Left lung (tissue), 10 donors: ENCODE results near the gene LHFPL2. TPM values are rescaled to one million over a fixed set of nuclear protein-coding genes. Genes with fewer than 3 reads are reported as not detected.

Experiments
- ATAC-seq: fragments of 200-7000 bp; cut with Tn5 transposase; one replicate; pipeline ENCODE4 v1.9.1; 2020; ENCODE audit warnings: moderate library complexity
- DNase-seq, 4 donors: peaks; one replicate each; pipeline ENCODE4 v3.0.0-alpha.2; 2013 to 2020
- H3K27ac ChIP-seq, 2 donors: fragments of 200-600 bp; sonication (generic) in 1 of 2; one replicate each; pipeline versions ENCODE4 v1.5.0 to v1.8.0; 2020 to 2021
- H3K27me3 ChIP-seq, 2 donors: fragments of 200-600 bp; sonication (generic) in 1 of 2; one replicate each; pipeline versions ENCODE4 v1.5.0 to v1.8.0; 2020 to 2021
- H3K36me3 ChIP-seq, 2 donors: fragments of 200-600 bp; sonication (generic) in 1 of 2; one replicate each; pipeline versions ENCODE4 v1.5.0 to v1.8.0; 2020 to 2021
- H3K4me1 ChIP-seq, 2 donors: fragments of 200-600 bp; one replicate each; pipeline ENCODE4 v1.8.0; 2021
- H3K4me3 ChIP-seq, 2 donors: fragments of 200-600 bp; sonication (generic) in 1 of 2; one replicate each; pipeline versions ENCODE4 v1.5.0 to v1.8.0; 2020 to 2021; ENCODE audit warnings: mild to moderate bottlenecking in 1 of 2
- H3K9me3 ChIP-seq, 2 donors: fragments of 200-600 bp; sonication (generic) in 1 of 2; one replicate each; pipeline versions ENCODE4 v1.5.0 to v1.8.0; 2020 to 2021
- intact Hi-C, 2 donors: fragments of 100-400 bp; cut with DNase I; formaldehyde crosslinking; loops; one replicate each; pipeline versions ENCODE4 v1.11.2 to v1.14.2; 2022
- polyA plus RNA-seq, 6 donors: library from polyadenylated mRNA; unstranded; fragments of 120-200 nt; gene quantifications; one replicate each; pipeline ENCODE4 v1.2.1, GENCODE V29; 2013; ENCODE audit not compliant: insufficient read length in 6 of 6
- total RNA-seq, 2 donors: library from RNA; stranded (reverse); fragmentation: NEBNext Ultra II Directional; extraction: Animal tissue kit (Norgen Biotek cat#: 25700); gene quantifications; one replicate each; pipeline ENCODE4 v1.2.1, GENCODE V29; 2021
- TF ChIP-seq, protein P1 (sequence below), 2 donors: fragments of 200-600 bp; sonication (generic) in 1 of 2; IDR thresholded peaks; one replicate each; pipeline versions ENCODE4 v1.5.0 to v1.8.0; 2021; ENCODE audit warnings: antibody characterized with exemption in 2 of 2
- donor health status: DM: no; HTN: yes; CAD: no.
- donor health status: DM: no; HTN: no; CAD: no.

LHFPL2 gene
- total and polyA plus RNA-seq, 8 donors: 39.6 to 89.9 (median 48.9) TPM

DNA sequence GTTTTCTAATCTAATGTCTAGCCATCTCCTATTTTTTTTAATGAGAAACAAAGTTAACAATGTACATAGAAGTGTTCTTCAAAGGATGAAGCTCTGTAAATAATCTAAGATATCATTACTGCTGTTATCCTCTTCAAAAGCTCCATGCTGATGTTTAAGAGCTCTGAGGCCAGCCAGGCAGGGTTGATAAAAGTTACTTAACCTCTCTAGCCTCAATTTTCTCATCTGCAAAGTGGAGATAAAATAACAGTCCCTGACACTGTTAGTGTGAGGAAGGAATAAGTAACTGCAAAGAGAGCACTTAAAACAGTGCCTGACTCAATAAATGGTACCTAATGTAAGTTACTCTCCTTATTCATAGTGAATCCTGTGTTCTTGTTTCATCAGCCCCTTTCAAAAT lies 60.1 kb downstream of the LHFPL2 start:
- TF ChIP-seq, protein P1, sequence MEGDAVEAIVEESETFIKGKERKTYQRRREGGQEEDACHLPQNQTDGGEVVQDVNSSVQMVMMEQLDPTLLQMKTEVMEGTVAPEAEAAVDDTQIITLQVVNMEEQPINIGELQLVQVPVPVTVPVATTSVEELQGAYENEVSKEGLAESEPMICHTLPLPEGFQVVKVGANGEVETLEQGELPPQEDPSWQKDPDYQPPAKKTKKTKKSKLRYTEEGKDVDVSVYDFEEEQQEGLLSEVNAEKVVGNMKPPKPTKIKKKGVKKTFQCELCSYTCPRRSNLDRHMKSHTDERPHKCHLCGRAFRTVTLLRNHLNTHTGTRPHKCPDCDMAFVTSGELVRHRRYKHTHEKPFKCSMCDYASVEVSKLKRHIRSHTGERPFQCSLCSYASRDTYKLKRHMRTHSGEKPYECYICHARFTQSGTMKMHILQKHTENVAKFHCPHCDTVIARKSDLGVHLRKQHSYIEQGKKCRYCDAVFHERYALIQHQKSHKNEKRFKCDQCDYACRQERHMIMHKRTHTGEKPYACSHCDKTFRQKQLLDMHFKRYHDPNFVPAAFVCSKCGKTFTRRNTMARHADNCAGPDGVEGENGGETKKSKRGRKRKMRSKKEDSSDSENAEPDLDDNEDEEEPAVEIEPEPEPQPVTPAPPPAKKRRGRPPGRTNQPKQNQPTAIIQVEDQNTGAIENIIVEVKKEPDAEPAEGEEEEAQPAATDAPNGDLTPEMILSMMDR (IDR thresholded peaks at IDR 0.05): no peak
- no peaks in the 10 kb centered on the region for H3K36me3 ChIP-seq
- H3K4me1 ChIP-seq: peaks cover 10 to 50% of the 10 kb centered on the region in 2 donors
- H3K27ac ChIP-seq: peak overlapping the region in 1 of 2 donors; percentile 26
- intact Hi-C loops: no loop called here
- ATAC-seq (no peak), DNase-seq (no peak)
- no peaks in the 10 kb centered on the region for H3K27me3 ChIP-seq
- no peaks in the 10 kb centered on the region for H3K9me3 ChIP-seq
- no peak overlapping the region for H3K4me3 ChIP-seq

DNA sequence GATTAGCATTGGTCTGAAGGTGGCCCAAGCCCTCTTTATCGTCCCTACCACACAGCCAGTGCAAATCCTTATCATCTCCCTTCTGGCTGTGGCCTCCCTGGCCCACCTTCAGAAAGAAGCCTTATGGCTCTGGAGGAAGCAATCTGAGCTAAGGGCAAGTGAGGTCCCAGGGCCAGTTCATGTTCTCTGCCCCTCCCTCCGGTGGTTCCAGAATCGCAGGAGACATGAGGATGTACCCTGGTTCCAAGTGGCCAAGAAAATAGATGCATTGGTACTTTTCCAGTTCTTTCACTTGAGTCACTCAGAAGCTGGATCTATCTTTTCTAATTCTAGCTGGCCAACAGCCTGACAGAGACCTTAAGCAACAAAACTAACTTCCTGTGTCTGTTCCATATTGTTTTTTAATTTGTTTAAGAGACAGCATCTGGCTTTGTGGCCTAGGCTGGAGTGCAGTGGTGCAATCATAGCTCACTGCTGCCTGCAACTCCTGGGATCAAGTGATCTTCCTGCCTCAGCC lies 60.7 kb downstream of the LHFPL2 start:
- ATAC-seq (peak; percentile 34), DNase-seq (no peak)
- Histone ChIP-seq H3K4me3 (no peak overlapping the region), H3K27ac (peak overlapping the region in 1 of 2 donors; percentile 33), H3K27me3 (no peaks in the 10 kb centered on the region), H3K4me1 (peaks cover 10 to 43% of the 10 kb centered on the region in 2 donors), H3K36me3 (no peaks in the 10 kb centered on the region), H3K9me3 (no peaks in the 10 kb centered on the region)
- TF ChIP-seq, protein P1 (IDR thresholded peaks at IDR 0.05): no peak
- intact Hi-C loops: no loop called here

DNA sequence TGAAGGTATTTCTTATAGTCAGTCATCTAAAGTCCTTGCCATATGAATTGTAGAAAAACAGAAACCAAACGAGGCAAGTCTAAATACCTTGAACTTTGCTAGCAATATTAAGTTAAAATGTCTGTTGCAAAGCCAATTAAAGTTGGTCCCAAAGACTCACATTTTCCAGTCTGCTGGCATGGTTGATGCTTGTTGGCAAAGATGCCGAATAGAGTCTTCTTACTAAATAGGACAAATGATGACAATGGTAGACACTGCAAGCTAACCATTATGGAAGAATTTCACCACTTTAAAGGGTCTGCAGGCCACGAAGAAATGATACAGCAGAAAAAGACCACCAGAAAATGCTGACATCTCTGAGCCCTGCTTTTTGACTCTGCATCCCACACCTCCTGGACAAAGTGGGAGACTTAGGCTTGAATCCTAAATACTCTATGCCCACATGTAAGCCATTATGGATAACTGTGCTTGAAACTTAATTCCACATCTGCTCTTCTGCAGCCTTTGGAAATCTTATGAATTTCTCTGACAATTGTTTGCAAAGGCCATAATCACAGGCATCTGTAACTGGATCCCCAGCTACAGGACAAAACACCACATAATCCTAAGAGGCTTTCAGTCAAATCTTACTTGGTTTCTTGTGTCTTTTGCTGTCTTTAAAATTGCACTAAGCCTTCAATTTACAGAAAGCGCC lies 61.3 kb downstream of the LHFPL2 start:
- TF ChIP-seq, protein P1 (IDR thresholded peaks at IDR 0.05): no peak
- no peaks in the 10 kb centered on the region for H3K27me3 ChIP-seq
- H3K4me3 ChIP-seq: no peak overlapping the region
- peaks cover 10 to 39% of the 10 kb centered on the region in 2 donors for H3K4me1 ChIP-seq
- H3K9me3 ChIP-seq: no peaks in the 10 kb centered on the region
- DNase-seq (no peak), ATAC-seq (no peak)
- peak overlapping the region in 1 of 2 donors; percentile 33 for H3K27ac ChIP-seq
- H3K36me3 ChIP-seq: no peaks in the 10 kb centered on the region
- intact Hi-C loops: no loop called here

DNA sequence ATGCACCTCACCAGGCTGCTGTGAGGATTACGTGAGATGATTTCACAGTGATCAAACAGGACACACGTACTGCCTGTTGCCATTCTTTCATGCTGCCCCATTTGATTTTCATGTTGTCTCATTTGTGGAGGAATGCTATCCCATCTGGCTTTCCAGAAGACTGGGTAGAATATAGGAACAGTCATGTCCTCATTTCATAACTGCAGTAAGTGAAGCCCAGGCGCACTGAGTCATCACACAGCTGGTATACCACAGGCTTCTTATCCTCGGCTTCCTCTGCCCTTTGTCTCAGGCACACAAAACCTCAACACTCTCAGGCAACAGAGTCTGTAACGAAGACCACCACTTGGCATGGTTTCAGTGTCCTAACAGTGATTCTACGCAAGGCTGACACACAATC lies 62.3 kb downstream of the LHFPL2 start:
- Histone ChIP-seq H3K4me3 (no peak overlapping the region), H3K4me1 (peaks cover 8 to 30% of the 10 kb centered on the region in 2 donors), H3K9me3 (no peaks in the 10 kb centered on the region), H3K27ac (peak overlapping the region in 1 of 2 donors; percentile 18), H3K36me3 (no peaks in the 10 kb centered on the region), H3K27me3 (no peaks in the 10 kb centered on the region)
- ATAC-seq: peak; percentile 79
- DNase-seq: peak in 1 of 4 donors; percentile 54
- intact Hi-C loops: no loop called here
- TF ChIP-seq, protein P1 (IDR thresholded peaks at IDR 0.05): no peak

DNA sequence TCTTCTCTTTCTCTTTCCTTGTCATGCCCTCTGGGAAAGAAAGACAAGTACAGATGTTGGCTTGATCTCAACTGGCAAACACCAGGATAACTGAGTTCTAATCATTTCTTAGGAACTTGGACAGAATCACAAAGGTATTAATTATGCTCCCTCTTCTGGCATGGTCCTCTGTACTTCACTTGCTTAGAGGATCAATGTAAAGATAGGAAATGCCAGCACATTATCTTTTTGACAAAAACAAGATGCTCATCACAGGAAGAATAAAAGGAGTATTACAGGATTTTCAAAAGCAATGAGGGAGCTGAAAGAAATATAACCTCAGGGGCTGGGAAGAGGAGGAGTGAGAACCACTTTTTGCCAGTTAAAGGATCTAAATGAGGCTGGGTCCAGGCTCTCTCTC lies 70.6 kb downstream of the LHFPL2 start:
- no peaks in the 10 kb centered on the region for H3K9me3 ChIP-seq
- H3K4me1 ChIP-seq: peaks cover 0 to 9% of the 10 kb centered on the region in 2 donors
- no peak overlapping the region for H3K4me3 ChIP-seq
- intact Hi-C loops: no loop called here
- H3K36me3 ChIP-seq: no peaks in the 10 kb centered on the region
- peak overlapping the region in 1 of 2 donors; percentile 1 for H3K27ac ChIP-seq
- no peaks in the 10 kb centered on the region for H3K27me3 ChIP-seq
- ATAC-seq: no peak
- TF ChIP-seq, protein P1 (IDR thresholded peaks at IDR 0.05): no peak
- DNase-seq: no peak
